HG02840 (cell line): ENCODE measurements around the gene MMP1.

ENCODE experiments used
- ATAC-seq: cut with Tn5 transposase; IDR thresholded peaks from one replicate; pipeline ENCODE4 v1.9.1; 2021; ENCODE audit warnings: mild to moderate bottlenecking, moderate library complexity, moderate number of reproducible peaks; ENCODE audit not compliant: unreplicated experiment, low FRiP score

MMP1 gene

DNA sequence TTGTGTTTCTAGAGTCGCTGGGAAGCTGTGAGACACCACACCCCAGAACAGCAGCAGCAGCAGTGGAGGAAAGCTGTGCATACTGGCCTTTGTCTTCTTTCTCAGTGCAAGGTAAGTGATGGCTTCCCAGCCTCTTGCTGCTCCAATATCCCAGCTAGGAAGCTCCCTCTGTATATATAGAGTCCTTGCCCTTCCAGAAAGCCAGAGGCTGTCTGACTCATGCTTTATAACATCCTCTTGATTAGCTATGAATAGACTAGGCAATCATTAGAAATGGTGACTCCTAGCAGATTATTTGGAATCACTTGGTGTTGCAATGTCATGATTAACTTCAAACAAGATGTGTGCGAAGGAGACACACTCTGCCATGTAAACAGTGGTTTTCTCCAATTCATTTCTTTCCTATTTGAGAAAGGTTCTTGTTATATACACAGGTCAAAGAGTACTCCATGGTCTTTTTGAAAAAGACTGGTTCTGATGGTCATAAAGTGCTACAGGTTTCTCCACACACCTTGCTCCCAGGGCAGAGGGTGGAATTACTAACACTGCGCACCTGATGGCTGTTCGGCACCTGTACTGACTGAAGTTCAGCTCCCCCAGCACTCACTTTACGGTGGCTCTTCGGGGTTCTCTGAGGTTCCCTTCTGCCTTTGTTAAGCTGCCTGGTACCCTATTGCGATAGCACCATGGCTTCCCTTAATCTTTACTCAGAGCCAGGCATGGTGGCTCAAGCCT, at the start of gene MMP1:
TSS of gene MMP1 (minus strand) at position 149 of the 735 bp plus-strand sequence. CDS start at position 81, 68 bp downstream.
- no peak for ATAC-seq

GRCh38 chr11:102846292-102846691, 48.3 kb upstream of the MMP1 start:
- ATAC-seq: no peak

- ATAC-seq: no peak
Measured at GRCh38 chr11:102843489-102843888, 45.5 kb upstream of the MMP1 start, which contains the start of gene MMP3. MMP3 (minus strand) TSS chr11:102843609; CDS start chr11:102843546, 63 bp downstream.

- no peak for ATAC-seq
Measured at GRCh38 chr11:102842930-102843329, 45.0 kb upstream of the MMP1 start.

GRCh38 chr11:102840018-102840417, 42.1 kb upstream of the MMP1 start:
- no peak for ATAC-seq

DNA sequence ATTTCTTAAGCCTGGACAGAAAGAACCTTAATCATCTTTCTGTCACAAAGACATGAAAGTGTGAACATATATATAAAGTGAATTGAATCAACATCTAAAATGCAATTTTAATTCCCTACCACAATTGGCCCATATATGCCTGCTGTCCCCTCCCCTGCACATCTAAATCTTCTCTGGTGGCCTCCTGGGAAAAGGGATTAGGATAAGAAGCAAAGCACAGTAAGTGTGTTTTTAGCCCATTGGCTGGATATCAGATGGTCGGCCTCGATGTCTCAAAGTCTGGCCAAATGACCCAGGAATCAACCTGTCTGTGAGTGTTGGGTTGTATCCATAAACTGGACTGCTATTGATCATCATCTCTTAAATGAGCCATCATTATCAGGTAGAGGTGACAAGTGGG, 39.7 kb upstream of the MMP1 start:
- ATAC-seq: no peak

DNA sequence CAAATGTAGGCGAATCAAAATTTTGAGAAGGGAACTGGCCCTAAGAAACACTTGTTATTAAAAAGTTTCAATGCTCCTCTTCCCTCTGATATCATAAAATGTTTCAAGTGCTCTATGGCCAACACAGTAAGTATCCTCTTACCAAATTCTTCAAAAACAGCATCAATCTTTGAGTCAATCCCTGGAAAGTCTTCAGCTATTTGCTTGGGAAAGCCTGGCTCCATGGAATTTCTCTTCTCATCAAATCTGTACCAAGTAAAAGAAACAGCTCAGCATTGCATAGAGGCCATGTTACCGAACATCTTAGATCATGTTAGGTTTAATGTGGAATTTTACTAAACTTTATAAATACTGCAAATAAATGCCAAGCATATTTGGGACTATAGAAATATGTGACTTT, 39.2 kb upstream of the MMP1 start:
- no peak for ATAC-seq

DNA sequence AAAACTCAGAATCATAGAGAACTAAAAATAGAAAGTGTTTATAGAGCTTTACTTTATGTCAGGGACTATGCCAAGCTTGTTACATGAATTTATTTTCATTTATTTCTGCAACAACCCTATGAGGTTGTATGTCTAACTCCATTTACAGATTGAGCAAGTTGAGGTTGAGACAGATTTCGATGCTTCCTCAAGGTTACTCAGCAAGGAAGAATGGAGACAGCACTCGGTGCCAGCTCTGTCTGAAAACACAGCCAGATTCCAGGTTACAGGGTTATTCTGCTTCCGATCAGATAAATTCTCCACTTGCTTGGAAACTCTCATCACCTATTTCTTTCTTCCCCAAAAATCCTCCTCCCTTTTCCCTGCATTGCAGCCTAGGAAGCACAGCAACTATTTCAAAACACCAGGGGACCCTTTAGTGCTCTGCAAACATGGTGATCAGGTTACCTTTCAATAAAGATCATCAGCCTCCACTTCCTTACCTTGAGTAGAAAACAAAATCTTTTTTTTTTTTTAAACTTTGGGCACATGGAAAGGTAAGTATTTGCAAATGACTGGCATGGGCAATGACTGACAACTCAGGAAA, 38.4 kb upstream of the MMP1 start:
- no peak for ATAC-seq

DNA sequence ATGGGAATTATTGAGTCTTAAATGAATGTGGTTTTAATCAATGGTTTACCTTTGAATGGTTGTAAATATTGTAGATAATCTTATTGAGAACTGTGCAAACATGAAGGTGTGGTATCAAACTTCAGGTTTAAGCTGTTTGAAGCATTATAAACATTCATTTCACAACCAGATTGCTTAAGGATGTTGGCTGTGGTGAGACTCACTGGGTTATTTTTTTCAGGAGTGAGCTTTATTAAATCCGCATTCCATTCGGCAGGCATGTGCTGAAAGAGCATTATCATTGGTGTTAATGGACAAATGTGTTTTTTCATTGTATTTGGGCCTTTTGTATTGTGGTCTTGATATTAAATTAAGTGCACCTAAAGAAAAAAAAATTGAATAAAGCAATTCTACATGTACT, 35.8 kb upstream of the MMP1 start:
- no peak for ATAC-seq

DNA sequence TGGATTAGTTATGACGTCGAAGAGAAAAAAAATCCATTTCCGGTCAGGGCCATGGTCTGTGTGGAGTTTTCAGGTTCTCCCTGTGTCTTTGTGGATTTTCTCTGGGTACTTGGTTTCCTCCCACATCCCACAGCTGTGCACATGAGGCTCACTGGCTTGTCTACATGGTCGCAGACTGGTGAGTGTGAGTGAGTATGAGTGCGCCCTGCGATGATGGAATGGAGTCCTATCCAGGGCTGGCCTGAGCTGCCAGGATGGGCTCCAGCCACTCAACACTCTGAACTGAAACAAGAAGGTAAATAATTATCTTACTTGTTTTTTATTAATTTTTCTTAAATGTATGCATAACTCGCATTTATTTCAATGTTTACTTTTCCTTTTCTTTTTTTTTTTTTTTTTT, 34.7 kb upstream of the MMP1 start:
- no peak for ATAC-seq

- no peak for ATAC-seq
Measured at GRCh38 chr11:102831489-102832440, 33.8 kb upstream of the MMP1 start.

- ATAC-seq: no peak
Measured at GRCh38 chr11:102831128-102831488, 33.1 kb upstream of the MMP1 start.

DNA sequence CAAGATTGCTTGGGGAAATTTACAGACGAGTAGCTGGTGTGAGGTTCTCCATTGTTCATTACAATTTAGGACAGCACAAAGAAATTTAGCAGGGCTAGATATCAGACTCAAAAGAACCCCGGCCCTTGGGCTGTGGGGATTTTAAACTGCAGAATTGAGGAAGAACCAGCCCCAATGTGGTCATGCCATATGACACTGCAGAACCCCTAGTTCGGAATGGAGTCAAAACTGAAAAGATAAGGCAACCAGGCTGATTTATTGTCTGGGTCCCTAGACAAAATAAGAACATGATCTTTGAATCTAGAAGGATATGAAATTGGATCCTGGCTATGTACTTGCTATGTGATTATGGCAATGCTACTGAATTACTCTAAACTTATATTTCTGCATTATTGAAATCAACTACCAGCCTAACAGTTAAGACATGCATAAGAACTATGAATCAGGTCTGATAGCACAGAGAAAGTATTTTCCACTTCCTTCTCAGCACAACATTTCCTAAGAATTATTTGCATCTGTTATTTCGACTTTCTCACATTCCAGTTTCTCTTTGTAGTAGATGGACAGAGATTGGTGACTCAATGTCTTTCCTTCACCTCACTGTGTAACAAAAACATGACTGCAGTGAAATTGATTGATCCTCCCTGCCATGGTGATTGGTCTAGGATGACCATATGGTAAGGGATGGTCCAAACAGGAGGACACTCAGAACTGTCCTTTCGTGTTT, 32.2 kb upstream of the MMP1 start:
- no peak for ATAC-seq

GRCh38 chr11:102829316-102830000, 31.5 kb upstream of the MMP1 start:
- ATAC-seq: no peak

DNA sequence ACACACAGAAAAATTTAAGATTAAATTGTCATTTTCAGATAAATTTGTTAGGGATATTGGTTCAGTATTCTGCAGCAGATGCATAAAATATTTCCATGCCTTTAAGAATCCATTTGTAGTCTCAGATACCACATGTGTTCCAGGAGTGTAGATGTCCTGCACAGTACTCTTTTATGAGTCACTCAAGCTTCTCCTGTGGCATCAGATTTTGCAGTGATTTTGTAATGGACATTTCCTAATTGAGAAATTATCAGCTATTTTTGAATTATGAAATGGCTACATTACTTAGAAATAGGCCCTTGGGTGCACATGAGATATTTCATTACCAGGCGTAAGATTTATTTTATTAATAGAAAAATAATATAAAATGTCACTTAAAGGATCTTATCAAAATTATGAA, 26.6 kb upstream of the MMP1 start:
- no peak for ATAC-seq

GRCh38 chr11:102819491-102819890, 21.5 kb upstream of the MMP1 start:
- ATAC-seq: no peak

DNA sequence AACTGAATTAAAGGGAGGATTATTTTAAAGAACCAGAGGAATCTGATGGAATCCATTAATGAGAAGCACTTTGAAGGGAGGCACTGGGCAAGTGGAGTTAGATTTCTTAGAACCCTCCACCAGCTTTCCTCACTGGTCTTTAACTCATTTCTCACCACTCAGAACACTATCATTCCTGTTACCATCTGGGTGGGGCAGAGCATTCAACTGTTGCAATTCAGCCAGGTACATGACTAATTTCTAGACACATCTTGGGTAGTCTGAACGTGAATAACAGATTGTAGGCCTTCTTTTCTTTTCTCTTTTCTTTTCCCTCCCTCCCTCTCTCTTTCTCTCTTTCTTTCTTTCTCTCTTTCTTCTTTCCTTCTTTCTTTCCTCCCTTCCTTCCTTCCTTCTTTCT, 15.5 kb upstream of the MMP1 start:
- ATAC-seq: no peak

- ATAC-seq: no peak
Measured at GRCh38 chr11:102812188-102812587, 14.2 kb upstream of the MMP1 start.

DNA sequence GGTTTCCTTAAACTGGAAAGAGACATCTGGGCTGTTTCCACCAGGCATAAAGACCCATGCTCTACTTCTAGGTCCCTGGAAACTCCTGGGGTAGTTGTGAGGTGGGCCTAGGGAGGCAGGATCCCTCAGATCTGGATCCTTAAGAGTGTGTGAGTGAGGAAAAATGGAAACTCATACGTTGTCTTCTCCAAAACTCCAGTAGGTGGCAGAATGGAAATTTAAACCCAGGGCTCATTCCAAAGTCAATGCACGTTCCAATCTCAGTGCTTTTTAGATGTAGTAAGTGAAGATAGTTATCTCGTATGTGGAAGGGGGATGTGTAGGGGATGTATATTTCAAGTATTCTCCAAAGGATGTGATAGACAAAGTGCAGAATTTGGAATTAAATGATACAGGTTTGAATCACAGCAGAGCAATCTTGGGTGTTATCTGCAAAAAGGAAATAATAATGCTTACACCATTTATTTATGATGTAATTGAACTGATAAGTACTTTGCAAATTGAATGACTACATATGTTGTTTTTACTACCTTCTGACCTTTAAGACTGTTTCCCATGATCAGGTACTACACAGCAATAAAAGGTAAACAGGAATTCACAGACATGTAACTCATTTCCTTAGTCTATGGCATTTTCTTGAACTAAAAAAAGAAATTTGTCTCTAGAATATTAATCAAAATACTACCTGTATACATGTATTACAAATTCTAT, 13.1 kb upstream of the MMP1 start:
- no peak for ATAC-seq
